IMR-90 (cell line): ENCODE results near the gene PRKN.

Experiments used
- BHLHE40 ChIP-seq: fragments of 150-350 bp; IDR thresholded peaks from 2 replicates; pipeline ENCODE4 v1.6.1; 2016; ENCODE audit warnings: mild to moderate bottlenecking, low read depth, low read length
- CHD1 ChIP-seq: IDR thresholded peaks from 2 replicates; pipeline ENCODE4 v1.6.1; 2012; ENCODE audit warnings: low read depth, low read length, improper control_type of control experiment
- FOS ChIP-seq: fragments of 150-350 bp; IDR thresholded peaks from 2 replicates; pipeline ENCODE4 v1.6.1; 2016; ENCODE audit warnings: low read depth, low read length
- MAFK ChIP-seq: IDR thresholded peaks from 2 replicates; pipeline ENCODE4 v1.6.1; 2012; ENCODE audit warnings: low read depth, low read length, improper control_type of control experiment
- MXI1 ChIP-seq: IDR thresholded peaks from 2 replicates; pipeline ENCODE4 v1.6.1; 2012; ENCODE audit warnings: low read depth, mild to moderate bottlenecking, low read length, moderate library complexity, borderline replicate concordance
- POLR2A ChIP-seq: IDR thresholded peaks from 2 replicates; pipeline ENCODE4 v1.6.1; 2012; ENCODE audit warnings: mild to moderate bottlenecking, low read depth, low read length
- RAD21 ChIP-seq: IDR thresholded peaks from 2 replicates; pipeline ENCODE4 v1.6.1; 2012; ENCODE audit warnings: low read length, improper control_type of control experiment
- SMC3 ChIP-seq: fragments of 150-350 bp; IDR thresholded peaks from 2 replicates; pipeline ENCODE4 v1.6.1; 2016; ENCODE audit warnings: low read depth, mild to moderate bottlenecking, antibody characterized with exemption, low read length, moderate library complexity
- TF ChIP-seq, protein P1 (sequence below): conservative IDR thresholded peaks from 2 replicates; pipeline ENCODE4 v1.5.1; 2012; ENCODE audit warnings: mild to moderate bottlenecking, low read depth, low read length, improper control_type of control experiment
- TF ChIP-seq, protein P2 (sequence below): fragments of 150-350 bp; IDR thresholded peaks from 2 replicates; pipeline ENCODE4 v1.6.1; 2017; ENCODE audit warnings: mild to moderate bottlenecking, antibody characterized with exemption, low read length, low read depth

DNA sequence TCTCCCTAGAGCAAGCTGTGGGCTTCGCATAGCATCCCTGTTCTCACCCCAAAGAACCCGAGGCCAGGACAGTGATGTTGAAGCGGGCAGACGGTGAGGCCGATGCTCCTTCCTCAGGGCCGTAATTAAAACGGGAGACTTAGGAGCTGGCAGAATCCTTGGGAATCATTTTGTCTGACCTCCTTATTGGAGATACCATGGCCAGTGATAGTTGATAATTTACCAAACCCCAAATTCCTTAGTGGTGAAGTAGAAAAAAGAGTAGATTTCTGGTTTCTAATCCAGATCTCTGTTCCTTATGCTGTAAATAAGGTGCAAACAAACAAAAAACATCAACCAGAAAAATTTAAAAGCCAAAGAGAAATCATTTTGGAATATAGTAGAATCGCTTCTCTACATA is 1092.7 kb downstream of the PRKN start:
- TF ChIP-seq FOS, result no peak
- TF ChIP-seq CHD1, result no peak
- TF ChIP-seq, protein P1, sequence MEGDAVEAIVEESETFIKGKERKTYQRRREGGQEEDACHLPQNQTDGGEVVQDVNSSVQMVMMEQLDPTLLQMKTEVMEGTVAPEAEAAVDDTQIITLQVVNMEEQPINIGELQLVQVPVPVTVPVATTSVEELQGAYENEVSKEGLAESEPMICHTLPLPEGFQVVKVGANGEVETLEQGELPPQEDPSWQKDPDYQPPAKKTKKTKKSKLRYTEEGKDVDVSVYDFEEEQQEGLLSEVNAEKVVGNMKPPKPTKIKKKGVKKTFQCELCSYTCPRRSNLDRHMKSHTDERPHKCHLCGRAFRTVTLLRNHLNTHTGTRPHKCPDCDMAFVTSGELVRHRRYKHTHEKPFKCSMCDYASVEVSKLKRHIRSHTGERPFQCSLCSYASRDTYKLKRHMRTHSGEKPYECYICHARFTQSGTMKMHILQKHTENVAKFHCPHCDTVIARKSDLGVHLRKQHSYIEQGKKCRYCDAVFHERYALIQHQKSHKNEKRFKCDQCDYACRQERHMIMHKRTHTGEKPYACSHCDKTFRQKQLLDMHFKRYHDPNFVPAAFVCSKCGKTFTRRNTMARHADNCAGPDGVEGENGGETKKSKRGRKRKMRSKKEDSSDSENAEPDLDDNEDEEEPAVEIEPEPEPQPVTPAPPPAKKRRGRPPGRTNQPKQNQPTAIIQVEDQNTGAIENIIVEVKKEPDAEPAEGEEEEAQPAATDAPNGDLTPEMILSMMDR, result no peak
- TF ChIP-seq POLR2A, result no peak
- no peak for TF ChIP-seq BHLHE40
- TF ChIP-seq, protein P2, sequence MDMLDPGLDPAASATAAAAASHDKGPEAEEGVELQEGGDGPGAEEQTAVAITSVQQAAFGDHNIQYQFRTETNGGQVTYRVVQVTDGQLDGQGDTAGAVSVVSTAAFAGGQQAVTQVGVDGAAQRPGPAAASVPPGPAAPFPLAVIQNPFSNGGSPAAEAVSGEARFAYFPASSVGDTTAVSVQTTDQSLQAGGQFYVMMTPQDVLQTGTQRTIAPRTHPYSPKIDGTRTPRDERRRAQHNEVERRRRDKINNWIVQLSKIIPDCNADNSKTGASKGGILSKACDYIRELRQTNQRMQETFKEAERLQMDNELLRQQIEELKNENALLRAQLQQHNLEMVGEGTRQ, result no peak
- TF ChIP-seq RAD21, result no peak
- no peak for TF ChIP-seq MAFK
- TF ChIP-seq MXI1, result no peak
- TF ChIP-seq SMC3, result no peak
